HepG2 (cell line): ENCODE results near the gene PPIL6.
"Not testable (repeated sequence)": the region's sequence is repeated elsewhere in the genome, so short reads cannot be mapped to it uniquely, and the experiment has no call there.

Source experiments
- BCL6 ChIP-seq: IDR thresholded peaks from 2 replicates; pipeline ENCODE4 v1.6.1; 2016; ENCODE audit warnings: missing genetic modification reagents, missing compliant biosample characterization
- CEBPB ChIP-seq: IDR thresholded peaks from 2 replicates; pipeline ENCODE4 v1.6.1; 2011; ENCODE audit warnings: low read depth, low read length, improper control_type of control experiment, borderline replicate concordance
- CHD2 ChIP-seq: IDR thresholded peaks from 2 replicates; pipeline ENCODE4 v1.6.1; 2011; ENCODE audit warnings: low read depth, low read length, improper control_type of control experiment
- GTF2F1 ChIP-seq: fragments of 150-350 bp; IDR thresholded peaks from 2 replicates; pipeline ENCODE4 v1.6.1; 2014; ENCODE audit warnings: low read length
- HIC2 ChIP-seq: sonication (generic); formaldehyde crosslinking; IDR thresholded peaks from 2 replicates; pipeline ENCODE4 v1.9.0; 2022; ENCODE audit warnings: low read depth, missing genetic modification reagents
- SP2 ChIP-seq: sonication (generic); formaldehyde crosslinking; IDR thresholded peaks from 2 replicates; pipeline ENCODE4 v1.5.1; 2020; ENCODE audit warnings: mild to moderate bottlenecking, missing genetic modification reagents
- ZBTB1 ChIP-seq: sonication (generic); formaldehyde crosslinking; IDR thresholded peaks from 2 replicates; pipeline ENCODE4 v1.4.0; 2020; ENCODE audit warnings: missing genetic modification reagents, borderline replicate concordance
- ZBTB42 ChIP-seq: sonication (generic); formaldehyde crosslinking; IDR thresholded peaks from 2 replicates; pipeline ENCODE4 v1.5.0; 2020; ENCODE audit warnings: mild to moderate bottlenecking, missing genetic modification reagents

GRCh38 chr6:109364382-109365078, 75.9 kb downstream of the PPIL6 start:
- not testable (repeated sequence) for TF ChIP-seq ZBTB1 (CRISPR knock-in tag); ZBTB42 (CRISPR knock-in tag); CHD2; SP2 (CRISPR knock-in tag); CEBPB; BCL6; GTF2F1; HIC2 (CRISPR knock-in tag)
